Glomerular visceral epithelial cell (primary cell): ENCODE measurements around the gene PCGF3.
"Not testable (repeated sequence)": the region's sequence is repeated elsewhere in the genome, so short reads cannot be mapped to it uniquely, and the experiment has no call there.

Experiments
- DNase-seq: peaks from one replicate; pipeline ENCODE4 v3.0.0-alpha.2; 2016; ENCODE audit errors: extremely low spot score

The PCGF3 gene

GRCh38 chr4:742742-743311 lies 37.2 kb downstream of the PCGF3 start:
- DNase-seq: peak; percentile 61

DNA sequence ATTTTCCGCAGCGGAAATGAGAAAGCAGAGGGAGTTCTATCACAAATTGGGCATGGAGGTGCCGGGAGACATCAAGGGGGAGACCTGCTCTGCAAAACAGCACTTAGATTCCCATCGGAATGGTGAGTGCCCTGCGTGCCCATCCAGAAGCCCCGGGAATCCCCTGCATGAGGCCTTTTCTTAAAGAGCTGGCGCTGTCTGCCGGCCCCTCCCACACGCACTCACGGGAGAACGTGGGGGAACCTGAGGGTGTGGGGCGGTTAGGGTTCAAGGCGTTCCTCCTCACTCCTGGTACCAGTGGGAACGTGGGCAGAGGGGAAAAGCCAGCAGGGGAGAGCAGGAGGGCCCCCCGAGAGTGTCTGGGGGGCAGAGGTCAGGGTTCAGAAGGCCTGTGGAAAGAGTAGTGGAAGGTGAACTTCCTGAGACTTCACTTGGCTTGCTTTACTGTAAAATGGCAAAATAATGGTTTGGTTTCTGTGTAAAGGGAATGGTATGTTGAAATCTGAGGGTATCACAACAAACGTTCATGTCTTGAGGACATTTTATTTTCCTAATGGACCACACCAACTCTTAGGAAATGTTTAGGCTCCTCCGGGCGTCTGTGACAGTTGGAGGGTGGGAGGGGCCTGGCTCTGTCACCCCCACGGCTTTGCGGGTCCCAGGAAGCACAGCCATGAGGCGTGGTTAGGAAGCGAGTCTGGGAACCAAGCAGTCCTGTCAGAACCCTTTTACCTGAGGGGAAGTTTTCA lies 38.0 kb downstream of the PCGF3 start:
- no peak for DNase-seq

GRCh38 chr4:744212-744841 lies 38.7 kb downstream of the PCGF3 start:
- DNase-seq: no peak

DNA sequence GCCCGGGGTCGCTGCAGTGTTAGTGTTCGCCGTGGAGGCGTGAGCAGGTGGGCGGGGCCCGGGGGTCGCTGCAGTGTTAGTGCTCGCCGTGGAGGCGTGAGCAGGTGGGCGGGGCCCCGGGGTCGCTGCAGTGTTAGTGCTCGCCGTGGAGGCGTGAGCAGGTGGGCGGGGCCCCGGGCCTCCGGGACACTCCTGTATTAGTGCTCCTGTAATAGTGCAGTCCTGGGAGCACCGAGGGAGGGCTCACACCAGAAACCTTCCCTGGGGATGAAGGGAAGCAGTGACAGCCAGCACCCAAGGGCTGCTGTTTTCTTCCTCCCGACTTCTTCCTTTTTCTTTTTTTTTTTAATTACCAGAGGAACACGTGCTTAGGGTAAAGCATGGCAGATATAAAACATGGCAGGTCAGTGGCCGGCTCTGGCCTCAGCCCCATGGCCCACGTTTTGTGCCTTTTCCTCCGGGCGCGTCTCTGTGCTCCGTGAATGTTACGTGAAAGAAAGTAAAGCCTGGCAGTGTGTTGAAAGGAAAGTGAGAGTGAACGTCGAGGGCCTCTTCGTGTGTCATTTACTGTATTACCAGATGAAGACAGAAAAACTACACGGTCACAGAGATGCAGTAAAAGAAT lies 42.0 kb downstream of the PCGF3 start:
- no peak for DNase-seq

GRCh38 chr4:748461-748860 lies 42.8 kb downstream of the PCGF3 start:
- DNase-seq: no peak

GRCh38 chr4:749698-750666 lies 44.4 kb downstream of the PCGF3 start:
- DNase-seq: no peak

DNA sequence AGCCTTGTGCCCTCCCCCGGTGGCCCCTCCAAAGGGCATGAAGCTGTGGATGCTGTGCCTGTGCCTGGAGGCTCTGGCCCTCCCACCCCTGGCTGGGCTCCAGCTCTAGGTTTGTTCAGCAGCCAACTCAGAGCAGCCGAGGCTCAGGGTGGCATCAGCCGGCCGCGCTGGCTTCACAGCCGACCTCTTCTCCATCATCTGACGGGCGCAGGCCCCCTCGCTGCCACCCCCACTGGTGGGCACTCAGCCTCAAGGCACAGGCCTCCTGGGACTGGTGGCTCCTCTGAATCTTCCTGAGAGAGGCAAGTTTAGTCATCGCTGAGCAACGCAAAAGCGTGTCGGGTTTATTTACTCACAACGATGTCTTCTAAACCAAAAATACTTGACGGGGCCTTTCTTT lies 46.0 kb downstream of the PCGF3 start:
- DNase-seq: no peak

- no peak for DNase-seq
Measured at GRCh38 chr4:752196-752861, 46.7 kb downstream of the PCGF3 start.

DNA sequence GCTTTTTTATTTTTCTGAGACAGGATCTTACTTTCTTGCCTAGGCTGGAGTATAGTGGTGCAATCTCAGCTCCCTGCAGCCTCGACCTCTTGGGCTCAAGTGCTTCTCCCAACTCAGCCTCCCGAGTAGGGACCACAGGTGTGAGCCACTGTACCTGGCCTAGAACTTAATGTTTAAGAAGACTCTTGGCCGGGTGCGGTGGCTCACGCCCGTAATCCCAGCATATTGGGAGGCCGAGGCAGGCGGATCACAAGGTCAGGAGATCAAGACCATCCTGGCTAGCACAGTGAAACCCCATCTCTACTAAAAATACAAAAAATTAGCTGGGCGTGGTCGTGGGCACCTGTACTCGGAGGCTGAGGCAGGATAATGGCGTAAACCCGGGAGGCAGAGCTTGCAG lies 47.6 kb downstream of the PCGF3 start:
- DNase-seq: not testable (repeated sequence)

- no peak for DNase-seq
Measured at GRCh38 chr4:754221-755120, 48.8 kb downstream of the PCGF3 start.

DNA sequence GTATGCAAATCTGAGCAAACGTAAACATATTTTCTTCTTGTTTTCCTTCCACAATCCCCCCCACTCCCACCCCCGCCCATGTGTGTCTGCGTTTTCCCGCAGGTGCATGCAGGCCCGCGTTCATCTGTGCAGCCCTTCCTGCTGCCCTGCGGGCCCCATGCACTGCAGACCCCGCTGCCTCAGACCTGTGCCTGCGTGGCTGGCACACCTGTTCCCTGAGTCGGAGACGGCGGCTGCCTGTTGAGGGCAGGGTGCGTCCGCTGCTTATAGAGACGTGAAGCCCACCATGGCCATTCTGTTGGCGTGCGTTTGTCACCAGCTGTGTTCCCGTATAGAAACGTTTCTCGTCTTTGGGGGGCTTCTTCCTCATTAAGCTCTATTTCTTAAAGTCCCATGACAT lies 51.5 kb downstream of the PCGF3 start:
- no peak for DNase-seq

- not testable (repeated sequence) for DNase-seq
Measured at GRCh38 chr4:759810-760209, 54.2 kb downstream of the PCGF3 start.

DNA sequence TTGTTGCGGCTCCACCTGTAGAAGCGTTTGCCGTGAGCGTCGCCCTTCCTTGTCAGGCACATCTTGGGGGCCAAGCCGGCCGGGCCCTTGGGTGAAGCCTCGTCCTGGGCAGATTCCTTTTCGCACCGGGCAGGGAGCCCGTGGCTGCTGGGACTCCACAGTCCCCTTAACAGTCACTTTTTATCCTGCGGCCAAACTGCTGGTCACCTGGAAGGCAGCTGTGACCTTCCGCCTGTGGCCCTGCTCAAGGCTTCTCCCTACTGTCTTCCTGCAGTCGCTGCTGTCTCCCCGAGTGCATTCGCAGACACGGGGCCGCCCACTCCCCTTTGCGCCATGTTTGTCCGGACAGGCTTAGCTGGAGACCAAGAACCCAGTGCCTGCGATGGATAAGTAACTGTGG lies 55.0 kb downstream of the PCGF3 start:
- DNase-seq: no peak

GRCh38 chr4:761086-761485 lies 55.5 kb downstream of the PCGF3 start:
- no peak for DNase-seq

GRCh38 chr4:761739-762138 lies 56.1 kb downstream of the PCGF3 start:
- no peak for DNase-seq

- no peak for DNase-seq
Measured at GRCh38 chr4:762211-763190, 56.9 kb downstream of the PCGF3 start.

- DNase-seq: no peak
Measured at GRCh38 chr4:763191-763810, 57.7 kb downstream of the PCGF3 start.

- DNase-seq: no peak
Measured at GRCh38 chr4:763922-764321, 58.3 kb downstream of the PCGF3 start.
